ENCODE measurements around the gene CRYGD.

DNA sequence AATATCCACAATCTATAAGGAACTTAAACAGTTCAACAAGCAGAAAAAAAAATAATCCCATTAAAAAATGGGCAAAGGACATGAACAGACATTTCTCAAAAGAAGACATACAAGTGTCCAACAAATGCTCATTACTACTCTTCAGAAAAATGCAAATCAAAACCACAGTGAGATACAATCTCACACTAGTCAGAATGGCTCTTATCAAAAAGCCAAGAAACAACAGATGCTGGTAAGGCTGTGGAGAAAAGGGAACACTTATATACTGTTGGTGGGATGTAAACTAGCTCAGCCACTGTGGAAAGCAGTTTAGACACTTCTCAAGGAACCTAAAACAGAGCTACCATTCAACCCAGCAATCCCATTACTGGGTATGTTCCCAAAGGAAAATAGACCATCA lies 28.8 kb upstream of the CRYGD start:
- TF ChIP-seq, protein P1, sequence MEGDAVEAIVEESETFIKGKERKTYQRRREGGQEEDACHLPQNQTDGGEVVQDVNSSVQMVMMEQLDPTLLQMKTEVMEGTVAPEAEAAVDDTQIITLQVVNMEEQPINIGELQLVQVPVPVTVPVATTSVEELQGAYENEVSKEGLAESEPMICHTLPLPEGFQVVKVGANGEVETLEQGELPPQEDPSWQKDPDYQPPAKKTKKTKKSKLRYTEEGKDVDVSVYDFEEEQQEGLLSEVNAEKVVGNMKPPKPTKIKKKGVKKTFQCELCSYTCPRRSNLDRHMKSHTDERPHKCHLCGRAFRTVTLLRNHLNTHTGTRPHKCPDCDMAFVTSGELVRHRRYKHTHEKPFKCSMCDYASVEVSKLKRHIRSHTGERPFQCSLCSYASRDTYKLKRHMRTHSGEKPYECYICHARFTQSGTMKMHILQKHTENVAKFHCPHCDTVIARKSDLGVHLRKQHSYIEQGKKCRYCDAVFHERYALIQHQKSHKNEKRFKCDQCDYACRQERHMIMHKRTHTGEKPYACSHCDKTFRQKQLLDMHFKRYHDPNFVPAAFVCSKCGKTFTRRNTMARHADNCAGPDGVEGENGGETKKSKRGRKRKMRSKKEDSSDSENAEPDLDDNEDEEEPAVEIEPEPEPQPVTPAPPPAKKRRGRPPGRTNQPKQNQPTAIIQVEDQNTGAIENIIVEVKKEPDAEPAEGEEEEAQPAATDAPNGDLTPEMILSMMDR (IDR thresholded peaks at IDR 0.05): no peak
- TF ChIP-seq POLR2A (IDR thresholded peaks at IDR 0.05): no peak

All from heart left ventricle (tissue), 13 donors.